A549 (cell line): Measurements from ENCODE around the gene TMEM117. TPM values are rescaled to one million over a fixed set of nuclear protein-coding genes. Genes with fewer than 3 reads are reported as not detected.

Experiments
- ATAC-seq, 2 experiments: fragments of 200-7000 bp in 1 of 2; fragments of >200 bp in 1 of 2; cut with Nextera tagmentation in 1 of 2; cut with Tn5 transposase in 1 of 2; 3 replicates each; pipeline versions ENCODE4 v1.8.0 to v1.9.1; 2018 to 2020; ENCODE audit warnings: mild to moderate bottlenecking in 1 of 2, moderate library complexity in 1 of 2
- CTCF ChIA-PET: fragments of 300-600 bp; sonication (Branson Sonifier 250); formaldehyde crosslinking; extraction: SDS; loops from one replicate; lab custom pipeline; 2021; ENCODE audit warnings: antibody characterized with exemption, inconsistent platforms; lab: Yijun Ruan, JAX
- POLR2A ChIA-PET: fragments of 350-600 bp; formaldehyde crosslinking; extraction: SDS; loops from one replicate; lab custom pipeline; 2021; ENCODE audit warnings: antibody characterized with exemption, inconsistent platforms; lab: Yijun Ruan, JAX
- DNase-seq, 2 experiments: peaks; one replicate each; pipeline versions ENCODE4 v3.0.0 to v3.0.0-alpha.2; 2011 to 2016; ENCODE audit warnings: low read depth in 1 of 2, low spot score in 1 of 2
- FAIRE-seq: peaks from 2 replicates; lab custom pipeline; 2011; peaks lifted over from hg19 to GRCh38; lab: Jason Lieb, UNC
- H3K27ac ChIP-seq, 2 experiments: fragments of >200 bp; sonication (Bioruptor Twin); formaldehyde crosslinking; 3 replicates each; pipeline ENCODE4 v1.5.1; 2016 to 2017
- H3K4me1 ChIP-seq: fragments of >200 bp; sonication (Bioruptor Twin); formaldehyde crosslinking; 3 replicates; pipeline ENCODE4 v1.6.1; 2016
- H3K4me2 ChIP-seq: fragments of >200 bp; sonication (Bioruptor Twin); formaldehyde crosslinking; 3 replicates; pipeline ENCODE4 v1.6.1; 2016
- H3K4me3 ChIP-seq: fragments of >200 bp; sonication (Bioruptor Twin); formaldehyde crosslinking; 3 replicates; pipeline ENCODE4 v1.5.1; 2016
- H3K9me3 ChIP-seq: fragments of >200 bp; sonication (Bioruptor Twin); formaldehyde crosslinking; 3 replicates; pipeline ENCODE4 v1.6.1; 2016
- BHLHE40 ChIP-seq: IDR thresholded peaks from 2 replicates; pipeline ENCODE4 v1.6.1; 2012; ENCODE audit warnings: low read depth, low read length, inconsistent platforms
- CHD2 ChIP-seq: fragments of 150-350 bp; IDR thresholded peaks from 2 replicates; pipeline ENCODE4 v1.6.1; 2014; ENCODE audit warnings: low read length; ENCODE audit not compliant: partially characterized antibody
- EHF ChIP-seq: fragments of 250-450 bp; sonication (Bioruptor Pico); IDR thresholded peaks from 2 replicates; pipeline ENCODE4 v1.5.0; 2020; ENCODE audit warnings: mild to moderate bottlenecking
- ESRRA ChIP-seq: fragments of 150-350 bp; IDR thresholded peaks from 2 replicates; pipeline ENCODE4 v1.6.1; 2014; ENCODE audit warnings: mild to moderate bottlenecking, low read length, borderline replicate concordance
- HOXB5 ChIP-seq: fragments of 250-450 bp; sonication (Bioruptor Pico); IDR thresholded peaks from 2 replicates; pipeline ENCODE4 v1.5.0; 2020; ENCODE audit warnings: mild to moderate bottlenecking, moderate library complexity
- JUN ChIP-seq, 2 experiments: fragments of >200 bp; sonication (Bioruptor Twin); formaldehyde crosslinking; IDR thresholded peaks; 2 replicates in 1 of 2; 3 replicates in 1 of 2; pipeline ENCODE4 v1.6.1; 2016 to 2017
- MAZ ChIP-seq: fragments of 150-350 bp; IDR thresholded peaks from 2 replicates; pipeline ENCODE4 v1.6.1; 2014; ENCODE audit warnings: antibody characterized with exemption, low read depth, low read length, borderline replicate concordance
- PHF8 ChIP-seq: fragments of 200-600 bp; sonication (generic); IDR thresholded peaks from 2 replicates; pipeline ENCODE4 v1.6.1; 2016; ENCODE audit warnings: low read depth, mild to moderate bottlenecking, antibody characterized with exemption, moderate library complexity, borderline replicate concordance
- RAD21 ChIP-seq, 2 experiments: fragments of >200 bp in 1 of 2; sonication (Bioruptor Twin) in 1 of 2; formaldehyde crosslinking in 1 of 2; IDR thresholded peaks in 1 of 2; conservative IDR thresholded peaks in 1 of 2; 2 replicates in 1 of 2; 3 replicates in 1 of 2; pipeline ENCODE4 v1.6.1; 2012 to 2018; ENCODE audit warnings: inconsistent platforms in 1 of 2
- RCOR1 ChIP-seq: fragments of 150-350 bp; IDR thresholded peaks from 2 replicates; pipeline ENCODE4 v1.6.1; 2014; ENCODE audit warnings: antibody characterized with exemption, low read length, low read depth
- RFX5 ChIP-seq: fragments of 450-650 bp; IDR thresholded peaks from 2 replicates; pipeline ENCODE4 v1.7.1; 2014; ENCODE audit warnings: antibody characterized with exemption, mild to moderate bottlenecking, moderate library complexity
- TFCP2L1 ChIP-seq: fragments of 250-450 bp; sonication (Bioruptor Pico); IDR thresholded peaks from 2 replicates; pipeline ENCODE4 v1.5.0; 2021; ENCODE audit warnings: mild to moderate bottlenecking
- ZC3H11A ChIP-seq: fragments of 450-650 bp; IDR thresholded peaks from 2 replicates; pipeline ENCODE4 v1.6.1; 2014; ENCODE audit warnings: antibody characterized with exemption, mild to moderate bottlenecking
- WGBS: methylation state at CpG from one replicate; pipeline ENCODE4 v1.1.6; 2017; ENCODE audit errors: missing lambda C conversion rate; 5-methylcytosine and 5-hydroxymethylcytosine counted together
- polyA plus RNA-seq, 4 experiments: library from polyadenylated mRNA; depleted of rRNA in 3 of 4; stranded (reverse); fragments of >200 nt; fragmentation: RNase III in 1 of 4; extraction: RNeasy Plus Mini Kit Qiagen cat#74134 plus additional on column Dnase treatment in 1 of 4; gene quantifications; 2 replicates in 3 of 4; 3 replicates in 1 of 4; pipeline ENCODE4 v1.2.3, GENCODE V29; 2011 to 2017
- TF ChIP-seq, protein P1 (sequence below): IDR thresholded peaks from 2 replicates; pipeline ENCODE4 v1.6.1; 2012
- TF ChIP-seq, protein P2 (sequence below): fragments of 250-450 bp; sonication (Bioruptor Pico); IDR thresholded peaks from 2 replicates; pipeline ENCODE4 v1.5.0; 2020; ENCODE audit warnings: low read depth, mild to moderate bottlenecking, moderate library complexity

TMEM117 gene
- polyA plus RNA-seq, 2 of the 4 experiments (the other 2 are of a cell fraction), result 2.1 to 4.6 TPM

DNA sequence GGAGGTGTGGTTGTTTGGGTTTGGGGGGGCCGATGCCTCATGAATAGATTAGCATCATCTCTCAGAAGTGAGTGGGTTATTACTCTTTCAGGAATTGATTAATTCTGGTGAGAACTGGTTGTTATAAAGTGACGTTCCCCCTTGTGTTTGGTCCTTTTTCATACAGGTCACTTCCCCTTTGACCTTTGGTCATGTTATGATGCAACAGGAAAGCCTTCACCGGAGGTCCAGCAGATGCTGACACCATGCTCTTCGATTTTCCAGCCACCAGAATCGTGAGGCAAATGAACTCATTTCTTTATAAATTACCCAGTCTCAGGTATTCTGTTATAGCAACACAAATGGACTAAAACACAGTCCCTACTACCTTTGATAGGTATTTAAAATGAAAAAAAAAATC, 600.9 kb downstream of the TMEM117 start:
- CTCF ChIA-PET, result no interaction called here
- no peak for TF ChIP-seq JUN (IDR thresholded peaks at IDR 0.05)
- no peak for TF ChIP-seq ZC3H11A
- no peak for TF ChIP-seq HOXB5 (CRISPR knock-in tag)
- TF ChIP-seq MAZ, result no peak
- no peak for TF ChIP-seq EHF (CRISPR knock-in tag)
- no peak for TF ChIP-seq PHF8
- no peak for TF ChIP-seq BHLHE40
- TF ChIP-seq, protein P1, sequence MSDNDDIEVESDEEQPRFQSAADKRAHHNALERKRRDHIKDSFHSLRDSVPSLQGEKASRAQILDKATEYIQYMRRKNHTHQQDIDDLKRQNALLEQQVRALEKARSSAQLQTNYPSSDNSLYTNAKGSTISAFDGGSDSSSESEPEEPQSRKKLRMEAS, result no peak
- TF ChIP-seq TFCP2L1, result no peak
- no peak for TF ChIP-seq ESRRA
- no peak for TF ChIP-seq CHD2
- TF ChIP-seq RFX5, result no peak
- no peak for TF ChIP-seq RCOR1
- no peak for TF ChIP-seq RAD21 (conservative IDR thresholded peaks at IDR 0.05 in 1 of 2, IDR thresholded peaks at IDR 0.05 in 1 of 2)
- TF ChIP-seq, protein P2, sequence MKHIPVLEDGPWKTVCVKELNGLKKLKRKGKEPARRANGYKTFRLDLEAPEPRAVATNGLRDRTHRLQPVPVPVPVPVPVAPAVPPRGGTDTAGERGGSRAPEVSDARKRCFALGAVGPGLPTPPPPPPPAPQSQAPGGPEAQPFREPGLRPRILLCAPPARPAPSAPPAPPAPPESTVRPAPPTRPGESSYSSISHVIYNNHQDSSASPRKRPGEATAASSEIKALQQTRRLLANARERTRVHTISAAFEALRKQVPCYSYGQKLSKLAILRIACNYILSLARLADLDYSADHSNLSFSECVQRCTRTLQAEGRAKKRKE, result no peak

More for the DNA sequence above, 600.9 kb downstream of the TMEM117 start:
- no peak overlapping the region for H3K4me3 ChIP-seq
- ATAC-seq, result no peak
- DNase-seq, result no peak
- POLR2A ChIA-PET, result no interaction called here
- H3K9me3 ChIP-seq, result no peaks in the 10 kb centered on the region
- H3K27ac ChIP-seq, result no peak overlapping the region
- H3K4me2 ChIP-seq, result no peak overlapping the region
- no peak for FAIRE-seq
- 21% methylated on average over 5 of the region's 5 CpGs for WGBS
- no peaks in the 10 kb centered on the region for H3K4me1 ChIP-seq

Other genes with a start within 250 kb of the TMEM117 start
- gene PUS7L, start 77.3 kb upstream of the TMEM117 start, polyA plus RNA-seq (2011; rRNA removed), result 12.1 and 16.6 TPM in 2 replicates
- gene PUS7L, start 77.3 kb upstream of the TMEM117 start, polyA plus RNA-seq (2017; fragmentation: RNase III; extraction: RNeasy Plus Mini Kit Qiagen cat#74134 plus additional on column Dnase treatment), result 5.8 to 6.5 TPM (median 6.4 TPM) in 3 replicates
- 15.7 and 18.4 TPM in 2 replicates for gene IRAK4, start 77.1 kb upstream of the TMEM117 start, polyA plus RNA-seq (2011; rRNA removed)
- 6.6 to 7.2 TPM (median 7.1 TPM) in 3 replicates for gene IRAK4, start 77.1 kb upstream of the TMEM117 start, polyA plus RNA-seq (2017; fragmentation: RNase III; extraction: RNeasy Plus Mini Kit Qiagen cat#74134 plus additional on column Dnase treatment)
- gene TWF1, start 29.8 kb upstream of the TMEM117 start, polyA plus RNA-seq (2011; rRNA removed), result 128 and 173 TPM in 2 replicates
- 80.3 to 83.1 TPM (median 82.2 TPM) in 3 replicates for gene TWF1, start 29.8 kb upstream of the TMEM117 start, polyA plus RNA-seq (2017; fragmentation: RNase III; extraction: RNeasy Plus Mini Kit Qiagen cat#74134 plus additional on column Dnase treatment)